GM21529 (cell line): ENCODE results near the gene RPP30.
A peak's percentile ranks its signal among the peaks of the same experiment; 100 is the strongest.
"Not testable (repeated sequence)": the region's sequence is repeated elsewhere in the genome, so short reads cannot be mapped to it uniquely, and the experiment has no call there.

ENCODE experiments used
- ATAC-seq: cut with Tn5 transposase; IDR thresholded peaks from one replicate; pipeline ENCODE4 v1.9.1; 2021; ENCODE audit not compliant: unreplicated experiment

RPP30 gene

DNA sequence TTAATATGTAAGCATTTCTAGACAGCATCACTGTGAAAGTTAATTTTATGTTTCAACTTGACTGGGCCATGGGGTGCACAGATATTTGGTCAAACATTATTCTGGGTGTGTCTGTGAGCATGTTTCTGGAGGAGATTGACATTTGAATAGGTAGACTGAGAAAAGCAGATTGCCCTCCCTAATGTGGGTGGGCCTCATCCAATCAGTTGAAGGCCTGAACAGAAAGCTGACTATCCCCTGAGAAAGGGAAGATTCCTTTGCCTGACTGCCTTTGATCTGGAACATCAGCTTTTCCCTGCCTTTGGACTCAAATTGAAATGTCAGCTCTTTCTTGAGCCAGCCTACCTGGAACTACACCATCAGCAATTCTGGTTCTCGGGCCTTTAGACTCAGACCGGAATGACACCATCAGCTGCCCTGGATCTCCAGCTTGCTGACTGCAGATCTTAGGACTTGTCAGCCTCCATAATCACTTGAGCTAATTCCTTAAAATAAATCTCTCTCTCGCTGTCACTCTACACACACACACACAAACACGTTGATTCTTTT lies 5.7 kb upstream of the RPP30 start:
- no peak for ATAC-seq

GRCh38 chr10:90871279-90871765 lies 452 bp upstream of the RPP30 start:
- ATAC-seq: peak; percentile 40

GRCh38 chr10:90872648-90873020 lies 860 bp downstream of the RPP30 start:
- peak; percentile 4 for ATAC-seq

DNA sequence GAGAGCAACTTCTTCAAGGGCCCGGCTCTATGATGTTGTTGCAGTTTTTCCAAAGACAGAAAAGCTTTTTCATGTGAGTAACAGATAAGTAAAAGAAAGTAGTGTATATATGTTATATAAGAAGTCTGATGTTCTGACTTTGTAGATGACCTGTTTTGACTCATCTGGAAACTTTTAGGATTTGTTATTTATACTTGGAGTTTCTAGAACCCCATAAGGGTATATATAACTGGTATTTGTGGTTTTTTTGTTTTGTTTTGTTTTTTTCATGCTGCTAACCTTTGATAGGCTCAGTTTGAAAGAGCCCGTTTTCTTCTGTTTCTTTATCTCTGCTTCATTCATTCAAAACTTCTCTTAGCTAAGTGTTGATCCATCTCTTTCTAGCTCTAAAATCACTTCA lies 7.3 kb downstream of the RPP30 start:
- ATAC-seq: no peak

GRCh38 chr10:90880059-90880719 lies 8.4 kb downstream of the RPP30 start:
- not testable (repeated sequence) for ATAC-seq

DNA sequence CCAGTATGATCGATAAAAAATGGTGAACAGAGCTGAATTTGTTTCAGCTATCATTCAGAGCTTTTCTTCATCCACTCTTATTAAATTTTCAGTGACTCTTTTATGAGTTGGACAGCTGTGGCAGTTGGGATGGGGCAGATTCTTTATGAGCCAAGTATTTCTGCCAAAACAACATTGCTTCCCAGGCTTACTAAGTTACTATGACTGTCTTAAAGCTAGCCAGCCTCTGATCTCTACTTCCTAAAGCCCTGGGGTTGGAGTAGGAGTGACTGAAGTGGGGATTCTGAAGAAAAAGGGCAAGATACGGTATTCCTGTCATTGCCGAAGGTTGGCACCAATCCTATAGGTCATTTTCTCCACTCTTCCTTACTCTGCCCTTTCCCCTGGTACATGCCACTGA lies 12.7 kb downstream of the RPP30 start:
- ATAC-seq: no peak

GRCh38 chr10:90885176-90885575 lies 13.4 kb downstream of the RPP30 start:
- no peak for ATAC-seq

DNA sequence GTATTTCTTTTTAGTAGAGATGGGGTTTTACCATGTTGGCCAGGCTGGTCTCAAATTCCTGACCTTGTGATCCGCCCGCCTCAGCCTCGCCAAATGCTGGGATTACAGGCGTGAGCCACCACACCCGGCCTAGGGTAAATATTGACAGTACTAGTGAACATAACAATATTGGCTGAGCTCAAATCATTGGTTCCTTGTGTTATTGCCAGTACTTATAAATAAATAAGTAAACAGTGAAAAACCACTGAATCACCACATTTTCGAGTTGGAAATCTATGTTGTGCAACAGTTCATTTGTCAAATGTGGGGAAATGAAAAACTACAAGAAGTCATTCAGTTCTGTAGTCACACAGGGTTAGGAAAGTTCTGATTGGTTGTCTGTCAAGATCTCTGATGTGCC lies 15.8 kb downstream of the RPP30 start:
- ATAC-seq: no peak

GRCh38 chr10:90888387-90888786 lies 16.6 kb downstream of the RPP30 start:
- no peak for ATAC-seq

- no peak for ATAC-seq
Measured at GRCh38 chr10:90889636-90890035, 17.9 kb downstream of the RPP30 start.

DNA sequence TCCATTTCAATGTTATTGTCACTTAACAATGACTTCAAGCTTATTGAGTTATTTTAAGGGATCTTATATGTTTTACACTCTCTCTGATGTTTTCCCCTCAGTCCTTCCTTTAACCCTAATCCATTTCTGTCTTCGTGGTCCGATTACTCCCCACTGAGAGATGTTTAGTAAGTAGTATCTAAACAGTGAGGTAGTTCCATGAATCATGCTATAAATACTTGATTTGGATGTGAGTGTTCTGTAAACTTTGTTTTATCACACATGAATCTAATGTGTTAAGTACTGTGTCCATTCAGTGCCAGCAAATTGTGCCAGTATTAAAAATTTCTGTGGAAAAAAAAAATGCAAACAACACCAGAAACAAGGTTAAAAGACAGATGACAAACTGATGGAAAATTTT lies 18.6 kb downstream of the RPP30 start:
- ATAC-seq: no peak

DNA sequence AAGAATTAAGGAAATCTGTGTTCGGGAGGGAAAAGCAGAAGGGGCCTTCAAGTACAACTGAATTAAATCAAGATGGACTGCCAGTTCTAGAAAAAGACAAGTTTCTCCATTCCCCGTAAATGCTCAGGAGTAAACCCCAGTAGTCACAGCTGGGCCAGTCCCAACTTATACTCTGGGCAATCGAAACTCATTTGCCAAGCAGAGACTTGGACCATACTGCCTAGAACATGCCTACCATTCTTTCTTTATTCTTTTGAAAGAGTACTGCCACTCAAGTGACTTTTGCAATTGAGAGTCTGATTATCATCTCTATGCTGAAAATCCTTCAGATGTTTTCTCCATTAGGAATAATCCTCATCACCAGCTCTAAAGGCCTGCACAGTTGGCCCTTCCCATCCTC lies 21.4 kb downstream of the RPP30 start:
- no peak for ATAC-seq

- ATAC-seq: not testable (repeated sequence)
Measured at GRCh38 chr10:90896916-90897315, 25.1 kb downstream of the RPP30 start.

DNA sequence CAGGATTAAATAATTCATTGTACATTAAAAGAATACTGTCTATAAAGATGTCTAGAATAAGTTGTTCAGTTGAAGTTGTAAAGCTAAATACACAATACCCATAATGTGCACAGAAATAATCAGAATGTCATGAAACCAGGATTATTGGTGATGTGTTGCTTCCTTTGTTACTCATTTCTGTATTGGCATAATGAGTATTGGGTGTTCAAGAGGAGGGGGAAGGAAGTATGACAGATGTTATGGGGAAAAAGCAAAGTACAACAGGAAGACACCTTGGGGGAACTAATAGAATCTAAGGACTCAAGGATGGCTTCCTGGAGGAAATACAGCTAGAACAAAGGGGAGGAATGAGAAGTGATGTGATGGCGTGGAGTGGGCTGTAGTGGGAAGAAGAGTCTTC lies 34.2 kb downstream of the RPP30 start:
- no peak for ATAC-seq

DNA sequence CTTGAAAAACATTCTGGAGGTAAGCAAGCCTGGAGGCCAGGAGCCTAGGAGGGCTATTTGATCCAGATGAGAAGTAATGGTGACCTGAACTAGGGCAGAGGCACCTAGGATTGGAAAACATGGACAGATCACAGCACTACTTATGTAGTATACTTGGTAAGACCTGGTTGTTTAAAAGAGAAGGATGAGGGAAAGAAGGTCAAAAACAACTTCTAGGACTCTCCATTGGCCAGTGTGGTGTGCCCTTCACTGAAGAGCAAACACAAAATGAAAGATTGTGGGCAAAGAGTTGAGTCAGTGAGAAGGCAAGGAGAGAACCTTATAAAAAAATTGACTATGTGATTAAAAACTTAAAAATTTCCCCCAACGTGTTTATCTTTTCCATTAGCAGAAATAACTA lies 34.8 kb downstream of the RPP30 start:
- no peak for ATAC-seq

GRCh38 chr10:90911133-90912051 lies 39.6 kb downstream of the RPP30 start:
- peak; percentile 89 for ATAC-seq

- no peak for ATAC-seq
Measured at GRCh38 chr10:90912174-90912573, 40.4 kb downstream of the RPP30 start.

- no peak for ATAC-seq
Measured at GRCh38 chr10:90912854-90913479, 41.2 kb downstream of the RPP30 start.

- no peak for ATAC-seq
Measured at GRCh38 chr10:90913774-90914420, 42.1 kb downstream of the RPP30 start.

- no peak for ATAC-seq
Measured at GRCh38 chr10:90914992-90915765, 43.4 kb downstream of the RPP30 start.
